HG02678 (cell line): ENCODE results near the gene PGRMC2.
"Not testable (repeated sequence)": the region's sequence is repeated elsewhere in the genome, so short reads cannot be mapped to it uniquely, and the experiment has no call there.

Experiments
- ATAC-seq: cut with Tn5 transposase; IDR thresholded peaks from one replicate; pipeline ENCODE4 v1.9.1; 2021; ENCODE audit warnings: mild to moderate bottlenecking, moderate library complexity; ENCODE audit not compliant: unreplicated experiment

Gene PGRMC2

DNA sequence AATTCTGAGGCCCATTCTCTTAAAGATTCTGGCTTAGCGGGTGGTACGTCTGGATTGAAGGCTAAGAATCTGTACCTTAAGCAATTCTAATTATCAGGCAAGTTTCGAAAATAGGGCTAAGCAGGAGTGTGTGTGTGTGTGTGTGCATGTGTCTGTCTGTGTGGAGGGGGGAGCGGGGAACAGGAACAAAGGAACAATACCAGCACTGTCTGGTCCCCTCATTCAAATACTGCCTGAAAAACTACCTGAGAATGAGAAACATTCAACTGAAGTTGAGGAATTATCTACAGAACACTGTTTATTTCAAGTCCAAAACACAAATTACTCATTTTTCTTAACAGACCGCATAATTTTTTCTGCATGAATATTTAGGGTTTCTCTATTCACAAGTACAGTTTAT lies 18.6 kb downstream of the PGRMC2 start:
- ATAC-seq = no peak

DNA sequence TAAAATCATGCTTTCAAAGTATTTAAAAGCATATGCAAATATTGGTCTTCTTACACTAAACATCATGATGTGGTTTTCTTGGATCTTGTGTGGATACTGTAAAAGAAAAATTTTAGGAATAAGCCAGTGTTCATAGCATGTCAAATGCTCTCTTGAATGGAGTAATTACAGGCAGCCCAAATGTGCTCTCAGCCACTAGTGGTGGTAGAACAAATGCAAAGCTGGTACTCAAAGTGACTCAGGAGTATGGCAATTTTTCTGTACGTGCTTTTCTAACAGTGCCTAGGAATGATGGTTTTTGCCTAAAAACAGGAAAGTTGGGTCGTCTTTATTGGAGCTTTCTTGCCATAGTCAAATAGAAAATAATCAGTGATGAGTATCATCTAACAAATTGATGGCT lies 19.9 kb downstream of the PGRMC2 start:
- no peak for ATAC-seq

DNA sequence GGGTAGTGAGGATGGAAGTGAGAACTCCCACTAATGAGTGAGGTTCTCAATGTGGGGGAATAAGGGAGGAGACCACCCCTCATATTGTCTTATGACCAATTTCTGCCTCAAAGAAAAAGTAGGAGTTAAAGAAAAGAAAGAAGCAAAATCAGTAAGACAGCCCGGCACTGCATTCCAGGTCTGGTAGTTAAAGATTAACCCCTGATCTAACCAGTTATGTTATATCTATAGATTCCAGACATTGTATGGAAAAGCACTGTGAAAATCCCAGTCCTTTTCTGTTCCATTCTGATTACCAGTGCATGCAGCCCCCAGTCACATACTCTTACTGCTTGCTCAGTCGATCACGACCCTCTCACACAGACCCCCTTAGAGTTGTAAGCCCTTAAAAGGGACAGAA lies 20.4 kb downstream of the PGRMC2 start:
- not testable (repeated sequence) for ATAC-seq

DNA sequence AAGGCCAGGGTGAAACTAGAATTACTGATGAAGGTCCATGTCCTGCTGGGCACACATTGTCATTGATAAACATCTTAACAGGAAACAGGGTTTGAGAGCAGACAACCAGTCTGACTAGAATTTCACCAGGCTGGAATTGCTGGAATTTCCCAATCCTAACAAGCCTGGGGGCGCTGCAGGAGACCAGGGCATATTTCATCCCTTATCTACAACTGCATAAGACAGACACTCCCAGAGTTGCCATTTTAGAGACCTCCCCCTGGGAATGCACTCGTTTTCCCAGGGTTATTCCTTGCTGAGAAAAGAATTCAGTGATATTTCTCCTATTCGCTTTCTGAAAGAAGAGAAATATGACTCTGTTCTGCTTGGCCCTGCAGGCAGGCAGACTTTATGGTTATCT lies 22.1 kb downstream of the PGRMC2 start:
- ATAC-seq = not testable (repeated sequence)

DNA sequence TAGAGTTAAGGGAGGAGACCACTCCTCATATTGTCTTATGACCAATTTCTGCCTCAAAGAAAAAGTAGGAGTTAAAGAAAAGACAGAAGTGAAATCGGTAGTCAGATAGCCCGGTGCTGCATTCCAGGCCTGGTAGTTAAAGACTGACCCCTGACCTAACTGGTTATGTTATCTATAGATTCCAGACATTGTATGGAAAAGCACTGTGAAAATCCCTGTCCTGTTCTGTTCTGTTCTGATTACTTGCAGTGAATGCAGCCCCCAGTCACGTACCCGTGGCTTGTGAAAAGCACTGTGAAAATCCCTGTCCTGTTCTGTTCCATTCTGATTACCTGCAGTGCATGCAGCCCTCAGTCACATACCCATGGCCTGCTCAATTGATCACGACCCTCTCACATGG lies 27.7 kb downstream of the PGRMC2 start:
- not testable (repeated sequence) for ATAC-seq

DNA sequence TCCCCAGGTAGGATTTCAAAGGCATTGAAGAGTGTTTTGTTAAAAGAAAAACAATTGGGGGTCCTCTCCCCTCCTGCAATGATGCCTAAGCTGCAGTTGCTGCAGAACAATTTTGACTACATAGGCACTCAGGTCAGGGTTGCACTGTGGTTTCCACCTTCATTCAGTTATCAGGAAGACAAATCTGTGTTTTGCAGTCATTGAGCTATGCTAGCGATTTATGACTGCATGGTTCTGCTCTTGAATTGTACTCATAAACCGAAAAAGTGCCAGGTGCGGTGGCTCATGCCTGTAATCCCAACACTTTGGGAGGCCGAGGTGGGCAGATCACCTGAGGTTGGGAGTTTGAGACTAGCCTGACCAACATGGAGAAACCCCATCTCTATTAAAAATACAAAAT lies 29.4 kb downstream of the PGRMC2 start:
- not testable (repeated sequence) for ATAC-seq

DNA sequence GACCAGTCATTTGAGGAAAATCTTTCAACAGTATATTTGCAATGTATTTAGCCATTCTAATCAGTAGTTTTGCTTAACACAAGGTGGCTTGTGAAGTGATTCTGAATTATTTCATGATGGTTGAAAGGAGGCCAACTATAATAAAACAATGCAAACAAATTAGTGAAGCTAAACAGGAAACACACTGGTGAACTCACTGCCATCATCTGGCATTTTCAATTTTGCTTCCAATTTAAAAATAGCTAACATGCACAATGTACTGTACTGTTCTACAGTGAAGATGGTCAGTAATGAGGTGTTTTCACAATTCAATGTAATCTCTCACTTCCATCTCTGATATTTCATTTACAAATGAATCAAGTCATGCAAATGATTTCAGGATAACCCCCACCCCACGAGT lies 31.1 kb downstream of the PGRMC2 start:
- no peak for ATAC-seq

DNA sequence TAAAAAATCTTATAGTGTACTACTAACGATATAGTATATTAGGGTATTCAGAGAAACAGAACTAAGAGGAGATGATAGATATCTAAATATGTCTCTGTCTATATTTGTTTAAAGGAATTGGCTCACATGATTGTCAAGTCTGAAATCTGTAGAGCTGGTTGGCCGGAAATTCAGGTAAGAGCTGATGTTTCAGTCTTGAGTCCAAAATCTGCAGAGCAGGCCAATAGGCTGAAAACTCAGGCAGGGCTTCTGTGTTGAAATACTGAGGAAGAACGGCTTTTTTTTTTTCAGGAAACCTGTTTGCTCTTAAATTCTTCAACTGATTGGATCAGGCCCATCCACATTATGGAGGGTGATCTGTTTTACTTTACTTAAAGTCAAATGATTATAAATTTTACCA lies 31.7 kb downstream of the PGRMC2 start:
- ATAC-seq = no peak

DNA sequence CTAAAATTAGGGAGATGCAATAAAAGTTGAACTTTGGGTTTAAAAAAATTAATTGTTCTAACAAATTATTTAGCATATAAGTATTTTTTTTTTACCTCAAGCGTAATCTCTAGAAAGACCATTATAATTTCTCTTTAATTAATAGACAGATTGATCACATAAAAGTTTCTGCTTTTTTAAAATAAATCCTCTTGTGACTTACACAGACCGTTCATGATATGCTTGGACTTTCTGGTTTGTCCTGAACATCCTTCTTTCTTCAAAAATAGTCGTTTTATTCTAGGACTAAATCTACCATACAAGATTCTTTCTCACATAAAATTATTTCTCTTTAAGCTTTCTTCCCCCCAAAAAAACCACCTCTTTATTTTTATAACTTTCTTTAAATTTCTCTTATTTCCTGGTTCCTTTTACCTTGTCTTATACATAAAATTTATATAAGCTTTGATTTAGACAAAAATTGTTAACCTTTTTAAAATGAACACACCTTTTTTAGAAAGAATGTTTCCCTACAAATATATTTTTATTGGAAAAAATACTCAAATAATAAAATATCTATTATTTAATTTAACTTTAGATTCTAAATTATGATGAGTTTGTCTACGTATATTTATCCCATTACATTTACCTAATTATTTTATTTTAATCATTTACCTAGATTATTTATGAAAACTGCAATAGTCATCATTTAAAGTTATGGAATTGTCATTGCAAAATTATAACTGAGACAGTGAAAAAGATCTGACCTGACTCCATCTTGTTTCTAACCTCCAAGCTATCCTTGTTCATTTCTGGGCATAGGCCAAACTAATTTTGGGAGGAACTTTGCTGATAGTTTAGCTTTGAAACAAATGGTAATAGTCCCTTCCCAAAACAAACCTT lies 37.6 kb downstream of the PGRMC2 start:
- no peak for ATAC-seq

DNA sequence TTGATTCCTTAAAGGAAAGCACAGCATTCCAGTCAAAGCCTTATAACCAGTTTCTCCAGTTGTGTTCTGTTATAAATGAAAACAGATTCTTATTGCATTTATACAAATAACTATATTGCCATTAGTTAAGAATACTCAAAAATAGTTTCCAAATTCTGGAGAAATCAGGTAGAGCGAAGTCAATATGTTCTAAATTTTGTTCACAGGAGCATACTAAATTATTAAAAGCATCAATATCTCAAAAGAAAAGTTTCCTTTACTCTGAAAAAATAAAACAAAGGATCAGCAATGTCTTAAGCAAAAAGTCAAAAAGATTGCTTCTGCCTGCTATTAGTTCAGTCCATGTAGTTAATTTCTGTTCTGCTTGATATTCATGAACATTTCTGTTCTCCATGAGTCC lies 39.7 kb downstream of the PGRMC2 start:
- no peak for ATAC-seq

DNA sequence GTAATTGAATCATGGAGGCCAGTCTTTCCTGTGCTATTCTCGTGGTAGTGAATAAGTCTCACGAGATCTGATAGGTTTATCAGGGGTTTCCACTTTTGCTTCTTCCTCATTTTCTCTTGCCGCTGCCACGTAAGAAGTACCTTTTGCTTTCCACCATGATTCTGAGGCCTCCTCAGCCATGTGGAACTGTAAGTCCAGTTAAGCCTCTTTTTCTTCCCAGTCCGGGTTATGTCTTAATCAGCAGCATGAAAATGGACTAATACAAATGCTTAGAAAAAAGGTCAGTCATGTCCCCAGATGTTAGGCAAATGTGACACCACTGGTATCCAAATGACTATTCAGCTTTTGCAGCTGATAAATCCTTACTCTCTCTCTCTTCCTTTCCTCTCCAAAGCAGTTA lies 42.2 kb downstream of the PGRMC2 start:
- ATAC-seq = not testable (repeated sequence)

DNA sequence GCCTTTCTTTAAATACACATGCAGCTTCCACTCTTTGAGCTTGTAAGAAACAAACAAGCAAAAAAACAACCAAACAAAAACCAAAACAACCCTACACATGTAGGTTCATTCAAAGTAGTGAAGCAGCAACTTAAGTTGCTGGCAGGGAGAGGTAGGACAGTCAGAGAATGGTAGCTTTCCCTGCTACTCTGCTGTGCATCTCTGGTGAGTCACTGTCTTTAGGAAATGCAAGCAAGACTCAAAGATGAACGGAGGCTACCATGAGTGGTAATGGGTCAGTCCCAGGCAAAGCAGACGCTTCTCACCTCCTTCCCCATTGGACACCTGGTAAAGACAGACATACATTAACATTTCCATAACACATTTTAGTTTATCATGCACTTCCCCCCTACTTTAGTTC lies 43.2 kb downstream of the PGRMC2 start:
- no peak for ATAC-seq

DNA sequence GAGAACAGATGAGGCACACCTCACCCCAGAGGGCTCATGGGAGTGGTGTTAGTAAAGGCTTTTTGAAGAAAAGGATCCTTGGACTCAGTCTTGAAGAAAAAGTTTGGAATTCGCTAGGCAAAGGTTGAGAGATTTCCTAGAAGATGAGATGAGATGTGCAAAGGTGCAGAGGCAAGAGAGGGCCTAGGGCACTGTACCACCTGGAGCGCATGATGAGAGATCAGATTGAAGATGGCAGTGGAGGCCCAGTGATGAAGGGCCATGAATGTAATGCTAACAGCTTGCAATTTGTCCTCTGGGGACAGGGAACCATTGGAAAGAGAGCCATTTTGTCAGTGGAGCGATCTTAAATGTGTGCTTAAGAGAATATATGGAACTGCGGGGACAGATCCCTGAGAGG lies 45.0 kb downstream of the PGRMC2 start:
- ATAC-seq = no peak

DNA sequence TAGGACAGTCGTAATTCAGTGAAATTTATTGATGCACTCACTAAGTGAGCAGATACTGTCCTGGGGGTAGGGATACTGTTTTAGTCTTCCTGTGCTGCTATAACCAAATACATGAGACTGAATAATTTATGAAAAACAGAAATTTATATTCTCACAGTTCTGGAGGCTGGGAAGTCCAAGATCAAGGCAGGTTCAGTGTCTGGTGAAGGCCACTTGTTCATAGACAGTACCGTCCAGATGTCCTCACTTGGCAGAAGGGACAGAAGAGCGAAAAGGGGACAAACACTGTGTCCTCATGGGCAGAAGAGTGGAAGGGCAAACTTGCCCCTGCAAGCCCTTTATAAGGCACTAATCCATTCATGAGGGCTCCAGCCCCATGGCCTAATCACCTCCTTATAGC lies 45.6 kb downstream of the PGRMC2 start:
- ATAC-seq = no peak

DNA sequence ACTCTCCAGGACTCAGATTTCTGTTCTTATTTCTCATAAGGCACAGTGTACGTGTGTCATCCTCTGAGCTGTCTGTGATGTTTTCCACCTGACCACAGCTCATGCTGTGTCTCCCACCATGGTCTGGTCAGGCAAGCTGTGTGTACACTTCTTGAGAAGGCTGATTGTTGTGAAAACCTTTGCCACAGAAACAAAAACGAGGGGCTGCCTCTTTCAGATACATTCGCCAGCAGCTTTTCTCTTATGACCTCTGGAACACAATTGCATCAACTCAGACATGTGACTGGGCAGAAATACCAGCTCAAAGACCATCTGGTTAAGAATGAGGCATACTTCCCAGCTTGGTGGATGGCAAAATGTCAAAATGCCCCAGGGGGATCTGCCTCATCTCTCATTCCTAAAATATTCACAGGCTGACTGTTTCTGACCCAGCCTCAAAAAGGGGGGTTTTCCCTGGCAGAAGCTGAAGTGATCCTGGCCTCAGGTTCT lies 46.1 kb downstream of the PGRMC2 start:
- no peak for ATAC-seq

DNA sequence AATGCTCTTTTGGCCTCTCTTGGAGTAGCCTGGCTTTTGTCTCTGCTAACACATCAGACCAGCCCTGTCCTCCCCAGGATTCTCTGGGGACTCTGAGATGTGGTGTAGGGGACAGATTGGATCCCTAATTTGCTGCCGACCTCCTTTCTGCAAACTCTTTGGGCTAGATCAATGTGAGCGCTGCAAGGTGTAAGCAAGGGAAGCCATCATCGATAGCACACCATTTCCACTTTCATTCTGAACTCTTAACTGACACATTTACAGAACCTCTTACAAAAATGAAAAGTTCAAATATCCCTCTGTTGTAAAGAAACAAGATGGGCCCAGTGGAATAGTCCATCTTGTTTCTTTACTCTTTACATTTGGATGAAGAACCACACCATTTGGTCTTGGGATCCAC lies 46.6 kb downstream of the PGRMC2 start:
- ATAC-seq = no peak

DNA sequence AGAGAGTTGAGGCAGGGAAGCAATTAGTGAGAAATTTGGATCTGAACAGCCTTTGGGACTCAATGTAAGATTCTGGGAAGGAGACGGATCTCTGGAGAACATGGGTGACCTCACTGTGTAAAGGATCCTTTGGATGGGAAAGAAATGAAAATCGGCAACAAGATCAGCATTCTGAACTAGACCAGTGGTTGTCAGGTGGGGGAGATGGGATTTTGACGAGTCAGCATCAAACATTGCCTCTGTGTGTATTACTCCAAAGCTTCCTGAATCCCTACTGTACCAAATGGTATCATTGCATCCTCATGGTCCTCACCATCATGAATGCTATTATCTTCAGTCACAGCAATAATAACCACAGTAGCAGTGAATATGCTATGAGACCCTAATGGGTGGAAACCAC lies 52.8 kb downstream of the PGRMC2 start:
- no peak for ATAC-seq

DNA sequence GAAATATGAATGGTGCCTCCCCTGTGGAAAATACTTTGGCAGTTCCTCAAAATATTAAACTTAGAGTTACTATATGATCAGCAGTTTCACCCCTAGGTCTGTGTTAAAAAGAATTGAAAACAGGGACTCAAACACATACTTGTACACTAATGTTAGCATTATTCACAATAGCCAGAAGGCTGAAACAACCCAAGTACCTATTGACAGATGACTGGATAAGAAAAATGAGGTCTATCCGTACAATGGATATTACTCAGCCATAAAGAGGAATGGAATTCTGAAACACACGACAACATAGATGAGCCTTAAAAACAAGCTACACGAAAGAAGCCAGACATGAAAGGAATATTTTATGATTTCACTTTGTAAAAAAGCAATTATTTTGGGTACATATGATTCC lies 54.9 kb downstream of the PGRMC2 start:
- no peak for ATAC-seq

DNA sequence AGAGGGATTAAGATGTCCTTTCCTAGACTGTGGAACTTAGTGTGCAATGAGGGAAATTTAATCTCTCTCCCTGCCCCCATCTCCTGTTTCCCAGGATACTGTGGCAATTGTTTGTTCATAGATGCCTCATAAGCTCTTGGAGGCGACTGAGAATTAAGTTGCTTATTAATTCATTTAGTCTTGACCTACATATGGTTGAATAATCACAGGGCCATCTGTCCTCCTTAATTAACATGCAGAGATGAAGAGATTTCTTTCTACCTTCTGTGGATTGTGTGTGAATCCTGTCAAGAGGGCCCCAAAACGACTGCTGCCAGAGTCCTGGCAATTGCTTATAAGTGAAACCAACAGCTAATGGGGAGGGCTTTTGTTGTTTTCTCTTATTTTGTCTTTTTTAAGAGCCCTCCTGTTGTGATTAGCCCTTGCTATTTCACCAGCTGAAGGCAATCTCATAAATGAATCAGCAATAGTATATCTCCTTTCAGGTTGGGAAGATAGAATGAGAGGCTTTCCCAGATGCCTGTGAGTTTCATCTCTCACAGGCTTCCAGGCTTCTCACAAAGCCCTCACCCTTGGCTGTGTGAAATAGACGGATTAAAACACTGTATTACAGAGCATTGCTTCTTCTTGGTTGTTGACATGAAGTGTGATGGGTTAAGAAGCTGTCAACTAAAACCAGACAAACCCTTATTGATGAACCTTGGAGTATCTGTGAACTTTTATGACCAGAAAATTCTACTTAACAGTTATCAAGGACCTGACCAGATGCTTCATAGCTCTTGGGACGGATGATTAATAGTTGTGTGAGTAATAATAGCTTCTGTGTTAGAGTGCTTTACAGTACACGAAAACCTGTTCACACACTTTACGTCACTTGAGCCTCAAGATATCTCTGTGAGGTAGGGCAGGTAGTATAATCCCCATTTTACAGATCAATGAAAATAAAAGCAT lies 58.5 kb downstream of the PGRMC2 start:
- ATAC-seq = no peak

DNA sequence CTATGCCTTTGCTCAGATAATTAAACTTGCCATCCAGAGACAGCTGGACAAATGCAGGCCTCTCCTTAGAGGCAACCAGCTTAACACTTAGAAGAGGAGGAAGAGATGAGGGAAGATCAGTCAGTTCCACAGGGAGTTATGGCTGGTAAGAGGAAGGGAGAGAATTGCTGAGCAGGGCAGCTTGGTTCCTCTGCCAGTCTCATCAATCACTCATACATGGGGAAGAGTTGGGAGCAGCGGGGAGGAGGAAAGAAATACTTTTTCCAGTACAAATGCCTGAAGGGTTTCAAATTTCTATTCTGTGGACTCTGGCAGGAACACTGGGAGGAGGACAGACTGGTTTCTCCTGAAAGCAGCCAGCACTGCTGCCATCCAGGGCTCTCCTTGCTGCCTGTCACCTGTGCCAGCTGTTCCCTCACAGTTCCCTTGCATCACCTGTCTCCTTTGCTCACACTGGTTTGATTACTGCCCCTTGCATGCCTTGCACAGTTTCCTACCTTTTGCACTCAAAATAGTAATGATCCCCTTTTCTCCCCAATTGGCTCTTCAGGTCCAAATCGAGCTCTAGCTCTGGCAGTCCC lies 59.5 kb downstream of the PGRMC2 start:
- no peak for ATAC-seq

DNA sequence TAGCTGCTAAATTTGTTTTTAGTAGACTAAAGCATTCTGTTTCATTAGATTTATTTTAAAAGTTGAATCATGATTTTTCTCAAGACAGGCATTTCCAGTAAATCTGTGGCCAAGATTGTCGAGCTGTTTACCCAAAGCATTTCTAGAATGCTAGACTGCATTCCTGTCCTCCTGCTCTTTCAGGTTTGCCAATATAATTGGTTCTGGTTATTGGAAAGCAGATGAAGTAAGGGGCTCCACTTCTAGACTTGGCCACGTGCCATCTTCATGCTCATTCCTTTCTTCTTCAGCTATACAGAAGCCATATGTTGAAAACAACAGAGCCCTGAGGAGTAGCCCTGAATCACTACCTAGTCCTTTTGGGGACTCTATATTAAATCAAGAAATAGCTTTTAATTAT lies 62.5 kb downstream of the PGRMC2 start:
- no peak for ATAC-seq
